Spleen (tissue), 11 donors: Measurements from ENCODE around the gene PHLDA2. TPM values are rescaled to one million over a fixed set of nuclear protein-coding genes. Genes with fewer than 3 reads are reported as not detected.

Experiments used
- DNase-seq: peaks from one replicate; pipeline ENCODE4 v3.0.0-alpha.2; 2020
- H3K27ac ChIP-seq, 8 donors: fragments of 200-600 bp; sonication (generic) in 7 of 8; 1 replicate in 4 of 8; 2 replicates in 4 of 8; pipeline versions ENCODE4 v1.5.0 to v1.8.0; 2016 to 2021; ENCODE audit warnings: inconsistent platforms in 4 of 8, mild to moderate bottlenecking in 4 of 8, moderate library complexity in 1 of 8
- H3K27me3 ChIP-seq, 7 donors: fragments of 200-600 bp; sonication (generic) in 6 of 7; replicated peaks in 1 of 7; 1 replicate in 4 of 7; 2 replicates in 3 of 7; pipeline versions ENCODE4 v1.5.0 to v1.8.0; 2016 to 2021; ENCODE audit warnings: inconsistent platforms in 3 of 7, mild to moderate bottlenecking in 1 of 7
- H3K36me3 ChIP-seq, 6 donors: fragments of 200-600 bp; sonication (generic) in 5 of 6; 1 replicate in 4 of 6; 2 replicates in 2 of 6; pipeline versions ENCODE4 v1.5.0 to v1.8.0; 2016 to 2021; ENCODE audit warnings: inconsistent platforms in 2 of 6
- H3K4me1 ChIP-seq, 6 donors: fragments of 200-600 bp; sonication (generic) in 5 of 6; 1 replicate in 3 of 6; 2 replicates in 3 of 6; pipeline versions ENCODE4 v1.5.0 to v1.8.0; 2016 to 2021; ENCODE audit warnings: inconsistent platforms in 3 of 6
- H3K4me3 ChIP-seq, 8 donors: fragments of 200-600 bp; sonication (generic) in 7 of 8; 1 replicate in 4 of 8; 2 replicates in 4 of 8; pipeline versions ENCODE4 v1.5.0 to v1.8.0; 2016 to 2021; ENCODE audit warnings: inconsistent platforms in 4 of 8, mild to moderate bottlenecking in 4 of 8, moderate library complexity in 2 of 8
- H3K9me3 ChIP-seq, 8 donors: fragments of 200-600 bp; sonication (generic) in 7 of 8; 1 replicate in 4 of 8; 2 replicates in 4 of 8; pipeline versions ENCODE4 v1.5.0 to v1.8.0; 2016 to 2021; ENCODE audit warnings: inconsistent platforms in 4 of 8
- POLR2A ChIP-seq, 3 donors: fragments of 450-650 bp; IDR thresholded peaks; one replicate each; pipeline ENCODE4 v1.5.1; 2017; ENCODE audit warnings: antibody characterized with exemption in 3 of 3, mild to moderate bottlenecking in 1 of 3
- POLR2AphosphoS5 ChIP-seq, 3 donors: sonication (generic); formaldehyde crosslinking; IDR thresholded peaks; one replicate each; pipeline ENCODE4 v1.5.1; 2017; ENCODE audit warnings: antibody characterized with exemption in 3 of 3
- WGBS, 5 donors: extraction: QIAGEN DNeasy Blood & Tissue Kit in 3 of 5; methylation state at CpG; one replicate each; pipeline versions ENCODE4 v1.1.5 to v1.1.7; 2013 to 2018; 5-methylcytosine and 5-hydroxymethylcytosine counted together
- intact Hi-C: fragments of 100-400 bp; cut with DNase I; formaldehyde crosslinking; loops from one replicate; pipeline ENCODE4 v1.15.0; 2023; ENCODE audit warnings: low total_unique reads
- polyA plus RNA-seq, 3 donors: library from polyadenylated mRNA; stranded (reverse); fragments of 200-250 nt; gene quantifications; one replicate each; pipeline ENCODE4 v1.2.1, GENCODE V29; 2013
- total RNA-seq, 7 donors: library from RNA; depleted of rRNA in 3 of 7; stranded (reverse); fragments of >200 nt in 3 of 7; fragmentation: NEBNext Ultra II Directional in 4 of 7; extraction: Animal tissue kit (Norgen Biotek cat#: 25700) in 4 of 7; gene quantifications; one replicate each; pipeline versions ENCODE4 v1.1.0 to v1.2.1, GENCODE V29; 2016 to 2021
- TF ChIP-seq, protein P1 (sequence below), 11 experiments: fragments of 200-600 bp in 7 of 11; fragments of 450-650 bp in 4 of 11; sonication (generic) in 4 of 11; IDR thresholded peaks in 8 of 11; conservative IDR thresholded peaks in 3 of 11; 1 replicate in 7 of 11; 2 replicates in 4 of 11; pipeline versions ENCODE4 v1.4.0 to v1.8.0; 2016 to 2021; ENCODE audit warnings: antibody characterized with exemption in 11 of 11, inconsistent platforms in 4 of 11, mild to moderate bottlenecking in 1 of 11
- donor health status: healthy with polysubstance abuse.
- donor health status: DM: no; HTN: no; CAD: no; lungs with moderate emphysema.
- donor health status: DM: no; HTN: no; CAD: no.
- donor health status: Bipolar disorder and iron deficiency.
- donor health status: healthy.
- donor health status: DM: no; HTN: no; CAD: no.
- donor health status: DM: yes; HTN: yes; CAD: no.

Gene PHLDA2
- total and polyA plus RNA-seq, 10 donors: 1.4 to 3.5 (median 1.7) TPM; not detected in 1

GRCh38 chr11:2911785-2912391 is 17.3 kb downstream of the PHLDA2 start:
- H3K36me3 ChIP-seq: peaks cover 0 to 7% (median 0%) of the 10 kb centered on the region in 6 donors
- H3K27me3 ChIP-seq: peaks cover 0 to 24% (median 8%) of the 10 kb centered on the region in 7 donors
- peaks cover 0 to 4% (median 0%) of the 10 kb centered on the region in 8 donors for H3K9me3 ChIP-seq
- intact Hi-C loops: no loop called here
- TF ChIP-seq, protein P1, sequence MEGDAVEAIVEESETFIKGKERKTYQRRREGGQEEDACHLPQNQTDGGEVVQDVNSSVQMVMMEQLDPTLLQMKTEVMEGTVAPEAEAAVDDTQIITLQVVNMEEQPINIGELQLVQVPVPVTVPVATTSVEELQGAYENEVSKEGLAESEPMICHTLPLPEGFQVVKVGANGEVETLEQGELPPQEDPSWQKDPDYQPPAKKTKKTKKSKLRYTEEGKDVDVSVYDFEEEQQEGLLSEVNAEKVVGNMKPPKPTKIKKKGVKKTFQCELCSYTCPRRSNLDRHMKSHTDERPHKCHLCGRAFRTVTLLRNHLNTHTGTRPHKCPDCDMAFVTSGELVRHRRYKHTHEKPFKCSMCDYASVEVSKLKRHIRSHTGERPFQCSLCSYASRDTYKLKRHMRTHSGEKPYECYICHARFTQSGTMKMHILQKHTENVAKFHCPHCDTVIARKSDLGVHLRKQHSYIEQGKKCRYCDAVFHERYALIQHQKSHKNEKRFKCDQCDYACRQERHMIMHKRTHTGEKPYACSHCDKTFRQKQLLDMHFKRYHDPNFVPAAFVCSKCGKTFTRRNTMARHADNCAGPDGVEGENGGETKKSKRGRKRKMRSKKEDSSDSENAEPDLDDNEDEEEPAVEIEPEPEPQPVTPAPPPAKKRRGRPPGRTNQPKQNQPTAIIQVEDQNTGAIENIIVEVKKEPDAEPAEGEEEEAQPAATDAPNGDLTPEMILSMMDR (IDR thresholded peaks at IDR 0.05 in 8 of 11, conservative IDR thresholded peaks at IDR 0.05 in 3 of 11): no peak
- TF ChIP-seq POLR2A (IDR thresholded peaks at IDR 0.05): no peak
- DNase-seq: no peak
- WGBS, 5 donors: 75 to 91% (median 78%) methylated on average over 10 to 12 of the region's 12 CpGs
- H3K4me1 ChIP-seq: peaks cover 0 to 21% (median 13%) of the 10 kb centered on the region in 6 donors
- H3K4me3 ChIP-seq: no peak overlapping the region
- H3K27ac ChIP-seq: no peak overlapping the region

GRCh38 chr11:2911088-2911784 is 18.0 kb downstream of the PHLDA2 start:
- Histone ChIP-seq H3K9me3 (peaks cover 0 to 5% (median 0%) of the 10 kb centered on the region in 8 donors), H3K4me1 (peaks cover 0 to 21% (median 13%) of the 10 kb centered on the region in 6 donors), H3K36me3 (peaks cover 0 to 7% (median 0%) of the 10 kb centered on the region in 6 donors), H3K27ac (no peak overlapping the region), H3K27me3 (peaks cover 0 to 24% (median 8%) of the 10 kb centered on the region in 7 donors), H3K4me3 (no peak overlapping the region)
- no peak for TF ChIP-seq POLR2A (IDR thresholded peaks at IDR 0.05)
- TF ChIP-seq, protein P1 (IDR thresholded peaks at IDR 0.05 in 8 of 11, conservative IDR thresholded peaks at IDR 0.05 in 3 of 11): no peak
- no peak for TF ChIP-seq POLR2AphosphoS5 (IDR thresholded peaks at IDR 0.05)
- WGBS, 5 donors: 85 to 90% (median 88%) methylated on average over 12 to 18 of the region's 18 CpGs
- intact Hi-C loops: no loop called here
- no peak for DNase-seq

GRCh38 chr11:2910401-2910955 is 18.7 kb downstream of the PHLDA2 start:
- no peak for DNase-seq
- H3K9me3 ChIP-seq: peaks cover 0 to 5% (median 0%) of the 10 kb centered on the region in 8 donors
- H3K4me1 ChIP-seq: peaks cover 0 to 21% (median 13%) of the 10 kb centered on the region in 6 donors
- intact Hi-C loops: no loop called here
- no peak overlapping the region for H3K4me3 ChIP-seq
- WGBS, 5 donors: 77 to 88% (median 82%) methylated on average over 12 to 13 of the region's 13 CpGs
- no peak overlapping the region for H3K27ac ChIP-seq
- TF ChIP-seq POLR2AphosphoS5 (IDR thresholded peaks at IDR 0.05) (no peak), POLR2A (IDR thresholded peaks at IDR 0.05) (no peak)
- TF ChIP-seq, protein P1 (IDR thresholded peaks at IDR 0.05 in 8 of 11, conservative IDR thresholded peaks at IDR 0.05 in 3 of 11): no peak
- peaks cover 0 to 7% (median 0%) of the 10 kb centered on the region in 6 donors for H3K36me3 ChIP-seq
- peaks cover 0 to 24% (median 8%) of the 10 kb centered on the region in 7 donors for H3K27me3 ChIP-seq
